ENCODE data around the gene STXBP5. TPM values are rescaled to one million over a fixed set of nuclear protein-coding genes. Genes with fewer than 3 reads are reported as not detected.
"Not testable (repeated sequence)": the region's sequence is repeated elsewhere in the genome, so short reads cannot be mapped to it uniquely, and the experiment has no call there.

Gene STXBP5
- total RNA-seq, 2 experiments from 2014 or later = 20.2 to 21.5 TPM

GRCh38 chr6:147238164-147238563 lies 33.9 kb downstream of the STXBP5 start:
- no peaks in the 10 kb centered on the region for H3K27me3 Mint-ChIP-seq
- H3K4me1 Mint-ChIP-seq (ENCODE audit: low read depth) = peaks cover 2% of the 10 kb centered on the region
- no peak overlapping the region for H3K27ac Mint-ChIP-seq
- H3K9me3 Mint-ChIP-seq = no peaks in the 10 kb centered on the region
- ChIA-PET CTCF (no interaction called here), POLR2A (no interaction called here)
- intact Hi-C loops (cut with micrococcal nuclease) = no loop called here
- no peak for DNase-seq
- no peak overlapping the region for H3K4me3 Mint-ChIP-seq
- peaks cover 25% of the 10 kb centered on the region for H3K36me3 Mint-ChIP-seq

- Mint-ChIP-seq H3K27me3 (no peaks in the 10 kb centered on the region), H3K36me3 (peaks cover 26% of the 10 kb centered on the region), H3K27ac (no peak overlapping the region), H3K4me3 (no peak overlapping the region), H3K9me3 (no peaks in the 10 kb centered on the region), H3K4me1 (ENCODE audit: low read depth) (no peaks in the 10 kb centered on the region)
- ChIA-PET POLR2A (no interaction called here), CTCF (no interaction called here)
- no peak for DNase-seq
- intact Hi-C loops (cut with micrococcal nuclease) = no loop called here
Measured at GRCh38 chr6:147238906-147239305, 34.7 kb downstream of the STXBP5 start.

- ChIA-PET CTCF (interaction anchor here (1.2 kb wide), 1 partner anchor 11 kb away, joined by 3 read pairs; no protein-coding TSS in a partner anchor), POLR2A (no interaction called here)
- no peak overlapping the region for H3K27ac Mint-ChIP-seq
- intact Hi-C loops (cut with micrococcal nuclease) = no loop called here
- peaks cover 29% of the 10 kb centered on the region for H3K36me3 Mint-ChIP-seq
- H3K4me1 Mint-ChIP-seq (ENCODE audit: low read depth) = peaks cover 7% of the 10 kb centered on the region
- DNase-seq = no peak
- no peaks in the 10 kb centered on the region for H3K9me3 Mint-ChIP-seq
- no peaks in the 10 kb centered on the region for H3K27me3 Mint-ChIP-seq
- no peak overlapping the region for H3K4me3 Mint-ChIP-seq
Measured at GRCh38 chr6:147244832-147245231, 40.6 kb downstream of the STXBP5 start.

- CTCF ChIA-PET = interaction anchor here (0.7 to 1.2 kb wide), 2 partner anchors 10 to 387 kb away, joined by 3 read pairs; no protein-coding TSS in a partner anchor
- no peak for DNase-seq
- H3K36me3 Mint-ChIP-seq = peaks cover 34% of the 10 kb centered on the region
- peaks cover 7% of the 10 kb centered on the region for H3K4me1 Mint-ChIP-seq (ENCODE audit: low read depth)
- no peak overlapping the region for H3K4me3 Mint-ChIP-seq
- H3K9me3 Mint-ChIP-seq = no peaks in the 10 kb centered on the region
- no peaks in the 10 kb centered on the region for H3K27me3 Mint-ChIP-seq
- POLR2A ChIA-PET = no interaction called here
- intact Hi-C loops (cut with micrococcal nuclease) = no loop called here
- no peak overlapping the region for H3K27ac Mint-ChIP-seq
Measured at GRCh38 chr6:147245693-147246092, 41.5 kb downstream of the STXBP5 start.

GRCh38 chr6:147246853-147247635 lies 42.8 kb downstream of the STXBP5 start:
- Mint-ChIP-seq H3K4me3 (no peak overlapping the region), H3K4me1 (ENCODE audit: low read depth) (peaks cover 7% of the 10 kb centered on the region), H3K27ac (no peak overlapping the region), H3K36me3 (peaks cover 42% of the 10 kb centered on the region), H3K27me3 (no peaks in the 10 kb centered on the region), H3K9me3 (peaks cover 3% of the 10 kb centered on the region)
- no peak for DNase-seq
- intact Hi-C loops (cut with micrococcal nuclease) = no loop called here
- ChIA-PET CTCF (no interaction called here), POLR2A (no interaction called here)

- H3K9me3 Mint-ChIP-seq = peaks cover 9% of the 10 kb centered on the region
- H3K27me3 Mint-ChIP-seq = no peaks in the 10 kb centered on the region
- peaks cover 52% of the 10 kb centered on the region for H3K36me3 Mint-ChIP-seq
- peaks cover 7% of the 10 kb centered on the region for H3K4me1 Mint-ChIP-seq (ENCODE audit: low read depth)
- CTCF ChIA-PET = no interaction called here
- no peak overlapping the region for H3K4me3 Mint-ChIP-seq
- intact Hi-C loops (cut with micrococcal nuclease) = no loop called here
- POLR2A ChIA-PET = no interaction called here
- no peak for DNase-seq
- H3K27ac Mint-ChIP-seq = no peak overlapping the region
Measured at GRCh38 chr6:147248859-147249258, 44.6 kb downstream of the STXBP5 start.

GRCh38 chr6:147251072-147251471 lies 46.9 kb downstream of the STXBP5 start:
- H3K36me3 Mint-ChIP-seq = peaks cover 49% of the 10 kb centered on the region
- DNase-seq = no peak
- no peaks in the 10 kb centered on the region for H3K27me3 Mint-ChIP-seq
- no peak overlapping the region for H3K4me3 Mint-ChIP-seq
- peaks cover 9% of the 10 kb centered on the region for H3K9me3 Mint-ChIP-seq
- intact Hi-C loops (cut with micrococcal nuclease) = no loop called here
- H3K4me1 Mint-ChIP-seq (ENCODE audit: low read depth) = no peaks in the 10 kb centered on the region
- ChIA-PET CTCF (no interaction called here), POLR2A (no interaction called here)
- H3K27ac Mint-ChIP-seq = no peak overlapping the region

GRCh38 chr6:147254929-147255473 lies 50.8 kb downstream of the STXBP5 start:
- H3K4me3 Mint-ChIP-seq; intact Hi-C loops (cut with micrococcal nuclease); CTCF ChIA-PET; H3K4me1 Mint-ChIP-seq (ENCODE audit: low read depth); DNase-seq; H3K27ac Mint-ChIP-seq; POLR2A ChIA-PET; H3K27me3 Mint-ChIP-seq; H3K9me3 Mint-ChIP-seq: not testable (repeated sequence)
- peaks cover 32% of the 10 kb centered on the region for H3K36me3 Mint-ChIP-seq

- ChIA-PET POLR2A (no interaction called here), CTCF (interaction anchor here (1.2 kb wide), 1 partner anchor 11 kb away, joined by 3 read pairs; no protein-coding TSS in a partner anchor)
- Mint-ChIP-seq H3K9me3 (peaks cover 7% of the 10 kb centered on the region), H3K4me1 (ENCODE audit: low read depth) (no peaks in the 10 kb centered on the region), H3K36me3 (peaks cover 25% of the 10 kb centered on the region), H3K27ac (no peak overlapping the region), H3K27me3 (no peaks in the 10 kb centered on the region), H3K4me3 (no peak overlapping the region)
- intact Hi-C loops (cut with micrococcal nuclease) = no loop called here
- DNase-seq = no peak
Measured at GRCh38 chr6:147255948-147256674, 51.9 kb downstream of the STXBP5 start.

GRCh38 chr6:147257760-147258159 lies 53.5 kb downstream of the STXBP5 start:
- ChIA-PET POLR2A (no interaction called here), CTCF (no interaction called here)
- intact Hi-C loops (cut with micrococcal nuclease) = no loop called here
- no peaks in the 10 kb centered on the region for H3K27me3 Mint-ChIP-seq
- no peak overlapping the region for H3K4me3 Mint-ChIP-seq
- H3K9me3 Mint-ChIP-seq = peaks cover 7% of the 10 kb centered on the region
- DNase-seq = no peak
- H3K36me3 Mint-ChIP-seq = peaks cover 13% of the 10 kb centered on the region
- H3K4me1 Mint-ChIP-seq (ENCODE audit: low read depth) = no peaks in the 10 kb centered on the region
- no peak overlapping the region for H3K27ac Mint-ChIP-seq

- DNase-seq = no peak
- ChIA-PET POLR2A (no interaction called here), CTCF (no interaction called here)
- Mint-ChIP-seq H3K4me3 (no peak overlapping the region), H3K4me1 (ENCODE audit: low read depth) (no peaks in the 10 kb centered on the region), H3K36me3 (peaks cover 10% of the 10 kb centered on the region), H3K27ac (no peak overlapping the region), H3K27me3 (no peaks in the 10 kb centered on the region), H3K9me3 (no peaks in the 10 kb centered on the region)
- intact Hi-C loops (cut with micrococcal nuclease) = no loop called here
Measured at GRCh38 chr6:147260091-147260490, 55.9 kb downstream of the STXBP5 start.

GRCh38 chr6:147262946-147263345 lies 58.7 kb downstream of the STXBP5 start:
- CTCF ChIA-PET = no interaction called here
- Mint-ChIP-seq H3K4me3 (no peak overlapping the region), H3K9me3 (no peaks in the 10 kb centered on the region), H3K4me1 (ENCODE audit: low read depth) (peaks cover 8% of the 10 kb centered on the region), H3K27me3 (no peaks in the 10 kb centered on the region), H3K27ac (no peak overlapping the region), H3K36me3 (peaks cover 30% of the 10 kb centered on the region)
- no peak for DNase-seq
- POLR2A ChIA-PET = no interaction called here
- intact Hi-C loops (cut with micrococcal nuclease) = no loop called here

All from activated CD4-positive, alpha-beta memory T cell treated with anti-CD3 and anti-CD28 coated beads for 36 hours (primary cell).